K562 (cell line): Measurements from ENCODE around the gene CRCP. TPM values are rescaled to one million over a fixed set of nuclear protein-coding genes. Genes with fewer than 3 reads are reported as not detected.

Experiments
- ASH1L ChIP-seq: fragments of 450-650 bp; IDR thresholded peaks from 2 replicates; pipeline ENCODE4 v1.6.1; 2018; ENCODE audit warnings: borderline replicate concordance, mild to moderate bottlenecking, low read depth; ENCODE audit not compliant: partially characterized antibody
- EP300 ChIP-seq: IDR thresholded peaks from 2 replicates; pipeline ENCODE4 v1.6.1; 2012; ENCODE audit warnings: low read length, improper control_type of control experiment
- GABPB2 ChIP-seq: fragments of 250-450 bp; sonication (Bioruptor Pico); conservative IDR thresholded peaks from 2 replicates; pipeline ENCODE4 v1.5.1; 2021; ENCODE audit warnings: mild to moderate bottlenecking
- LCOR ChIP-seq: sonication (generic); formaldehyde crosslinking; IDR thresholded peaks from 2 replicates; pipeline ENCODE4 v1.8.0; 2022; ENCODE audit warnings: mild to moderate bottlenecking, missing genetic modification reagents
- SMARCA5 ChIP-seq: fragments of 450-650 bp; IDR thresholded peaks from 2 replicates; pipeline ENCODE4 v1.6.1; 2016
- ZBTB8A ChIP-seq: fragments of 450-650 bp; IDR thresholded peaks from 2 replicates; pipeline ENCODE4 v1.6.1; 2018; ENCODE audit warnings: mild to moderate bottlenecking, moderate library complexity; ENCODE audit not compliant: partially characterized antibody
- ZNF146 ChIP-seq: IDR thresholded peaks from one replicate; pipeline ENCODE4 v1.6.1; 2018; ENCODE audit warnings: missing compliant biosample characterization; ENCODE audit not compliant: unreplicated experiment
- ZNF324 ChIP-seq: fragments of 250-450 bp; sonication (Bioruptor Pico); IDR thresholded peaks from 2 replicates; pipeline ENCODE4 v1.4.0; 2020; ENCODE audit warnings: mild to moderate bottlenecking
- polyA plus RNA-seq, 8 experiments: library from polyadenylated mRNA; depleted of rRNA in 4 of 8; stranded (reverse) in 5 of 8; unstranded in 3 of 8; fragments of >200 nt; fragmentation: Nextera tagmentation in 2 of 8; fragmentation: Illumina TruSeq in 1 of 8; extraction: Ambion mirVana in 2 of 8; extraction: Trizol in 1 of 8; gene quantifications; 2 replicates each; pipeline versions ENCODE4 v1.2.1 to v1.2.3, GENCODE V29; 2011 to 2014; ENCODE audit warnings: inconsistent platforms in 1 of 8, missing spikeins in 1 of 8
- total RNA-seq, 7 experiments: library from RNA; depleted of rRNA in 6 of 7; stranded (reverse); fragments of >200 nt in 6 of 7; fragmentation: Illumina TruSeq in 2 of 7; extraction: Trizol in 2 of 7; gene quantifications; 2 replicates each; pipeline versions ENCODE4 v1.2.1 to v1.2.3, GENCODE V29; 2011 to 2021; ENCODE audit warnings: low replicate concordance in 1 of 7
- TF ChIP-seq, protein P1 (sequence below): sonication (generic); formaldehyde crosslinking; IDR thresholded peaks from 2 replicates; pipeline ENCODE4 v1.8.0; 2022; ENCODE audit warnings: missing genetic modification reagents, mild to moderate bottlenecking, borderline replicate concordance
- TF ChIP-seq, protein P2 (sequence below): fragments of 250-450 bp; sonication (Bioruptor Pico); IDR thresholded peaks from 2 replicates; pipeline ENCODE4 v1.5.0; 2021
- TF ChIP-seq, protein P3 (sequence below): fragments of 250-450 bp; sonication (Bioruptor Pico); IDR thresholded peaks from 2 replicates; pipeline ENCODE4 v1.8.0; 2022; ENCODE audit warnings: moderate library complexity, mild to moderate bottlenecking, inconsistent platforms
- TF ChIP-seq, protein P4 (sequence below): fragments of 450-650 bp; IDR thresholded peaks from 2 replicates; pipeline ENCODE4 v1.7.0; 2016; ENCODE audit warnings: borderline replicate concordance

The CRCP gene
- total and polyA plus RNA-seq, 9 of the 15 experiments (the other 6 are each of a cell fraction or from before 2014, with no cell fraction given) = 22.1 to 58.3 (median 43.4) TPM

DNA sequence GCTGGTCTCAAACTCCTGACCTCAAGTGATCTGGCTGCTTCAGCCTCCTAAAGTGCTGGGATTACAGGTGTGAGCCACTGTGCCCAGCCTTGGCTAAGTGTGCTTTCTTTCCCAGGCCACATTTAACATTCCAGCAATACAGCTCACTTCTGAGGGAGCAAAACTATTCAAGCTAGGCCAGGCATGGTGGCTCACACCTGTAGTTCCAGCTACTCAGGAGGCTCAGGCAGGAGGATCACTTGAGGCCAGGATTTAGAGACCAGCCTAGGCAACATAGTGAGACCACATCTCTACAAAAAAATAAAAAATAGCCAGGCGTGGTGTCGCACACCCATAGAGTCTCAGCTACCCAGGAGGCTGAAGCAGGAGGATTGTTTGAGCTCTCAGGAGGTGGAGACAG is 67.2 kb downstream of the CRCP start (continued):
- TF ChIP-seq ZBTB8A = no peak
- no peak for TF ChIP-seq ASH1L
- no peak for TF ChIP-seq LCOR
- no peak for TF ChIP-seq GABPB2
- TF ChIP-seq, protein P1, sequence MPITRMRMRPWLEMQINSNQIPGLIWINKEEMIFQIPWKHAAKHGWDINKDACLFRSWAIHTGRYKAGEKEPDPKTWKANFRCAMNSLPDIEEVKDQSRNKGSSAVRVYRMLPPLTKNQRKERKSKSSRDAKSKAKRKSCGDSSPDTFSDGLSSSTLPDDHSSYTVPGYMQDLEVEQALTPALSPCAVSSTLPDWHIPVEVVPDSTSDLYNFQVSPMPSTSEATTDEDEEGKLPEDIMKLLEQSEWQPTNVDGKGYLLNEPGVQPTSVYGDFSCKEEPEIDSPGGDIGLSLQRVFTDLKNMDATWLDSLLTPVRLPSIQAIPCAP (CRISPR knock-in tag) = no peak
- no peak for TF ChIP-seq EP300
- TF ChIP-seq SMARCA5 = no peak
- TF ChIP-seq, protein P2, sequence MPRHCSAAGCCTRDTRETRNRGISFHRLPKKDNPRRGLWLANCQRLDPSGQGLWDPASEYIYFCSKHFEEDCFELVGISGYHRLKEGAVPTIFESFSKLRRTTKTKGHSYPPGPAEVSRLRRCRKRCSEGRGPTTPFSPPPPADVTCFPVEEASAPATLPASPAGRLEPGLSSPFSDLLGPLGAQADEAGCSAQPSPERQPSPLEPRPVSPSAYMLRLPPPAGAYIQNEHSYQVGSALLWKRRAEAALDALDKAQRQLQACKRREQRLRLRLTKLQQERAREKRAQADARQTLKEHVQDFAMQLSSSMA (CRISPR knock-in tag) = no peak
- TF ChIP-seq ZNF324 (CRISPR knock-in tag) = no peak
- TF ChIP-seq ZNF146 = no peak
- TF ChIP-seq, protein P3, sequence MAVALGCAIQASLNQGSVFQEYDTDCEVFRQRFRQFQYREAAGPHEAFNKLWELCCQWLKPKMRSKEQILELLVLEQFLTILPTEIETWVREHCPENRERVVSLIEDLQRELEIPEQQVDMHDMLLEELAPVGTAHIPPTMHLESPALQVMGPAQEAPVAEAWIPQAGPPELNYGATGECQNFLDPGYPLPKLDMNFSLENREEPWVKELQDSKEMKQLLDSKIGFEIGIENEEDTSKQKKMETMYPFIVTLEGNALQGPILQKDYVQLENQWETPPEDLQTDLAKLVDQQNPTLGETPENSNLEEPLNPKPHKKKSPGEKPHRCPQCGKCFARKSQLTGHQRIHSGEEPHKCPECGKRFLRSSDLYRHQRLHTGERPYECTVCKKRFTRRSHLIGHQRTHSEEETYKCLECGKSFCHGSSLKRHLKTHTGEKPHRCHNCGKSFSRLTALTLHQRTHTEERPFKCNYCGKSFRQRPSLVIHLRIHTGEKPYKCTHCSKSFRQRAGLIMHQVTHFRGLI = no peak
- TF ChIP-seq, protein P4, sequence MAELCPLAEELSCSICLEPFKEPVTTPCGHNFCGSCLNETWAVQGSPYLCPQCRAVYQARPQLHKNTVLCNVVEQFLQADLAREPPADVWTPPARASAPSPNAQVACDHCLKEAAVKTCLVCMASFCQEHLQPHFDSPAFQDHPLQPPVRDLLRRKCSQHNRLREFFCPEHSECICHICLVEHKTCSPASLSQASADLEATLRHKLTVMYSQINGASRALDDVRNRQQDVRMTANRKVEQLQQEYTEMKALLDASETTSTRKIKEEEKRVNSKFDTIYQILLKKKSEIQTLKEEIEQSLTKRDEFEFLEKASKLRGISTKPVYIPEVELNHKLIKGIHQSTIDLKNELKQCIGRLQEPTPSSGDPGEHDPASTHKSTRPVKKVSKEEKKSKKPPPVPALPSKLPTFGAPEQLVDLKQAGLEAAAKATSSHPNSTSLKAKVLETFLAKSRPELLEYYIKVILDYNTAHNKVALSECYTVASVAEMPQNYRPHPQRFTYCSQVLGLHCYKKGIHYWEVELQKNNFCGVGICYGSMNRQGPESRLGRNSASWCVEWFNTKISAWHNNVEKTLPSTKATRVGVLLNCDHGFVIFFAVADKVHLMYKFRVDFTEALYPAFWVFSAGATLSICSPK = no peak
